ENCODE data around the gene IP6K1. TPM values are rescaled to one million over a fixed set of nuclear protein-coding genes. Genes with fewer than 3 reads are reported as not detected.

Gene IP6K1
- total RNA-seq, 1 experiment from 2014 or later: 32.2 TPM

DNA sequence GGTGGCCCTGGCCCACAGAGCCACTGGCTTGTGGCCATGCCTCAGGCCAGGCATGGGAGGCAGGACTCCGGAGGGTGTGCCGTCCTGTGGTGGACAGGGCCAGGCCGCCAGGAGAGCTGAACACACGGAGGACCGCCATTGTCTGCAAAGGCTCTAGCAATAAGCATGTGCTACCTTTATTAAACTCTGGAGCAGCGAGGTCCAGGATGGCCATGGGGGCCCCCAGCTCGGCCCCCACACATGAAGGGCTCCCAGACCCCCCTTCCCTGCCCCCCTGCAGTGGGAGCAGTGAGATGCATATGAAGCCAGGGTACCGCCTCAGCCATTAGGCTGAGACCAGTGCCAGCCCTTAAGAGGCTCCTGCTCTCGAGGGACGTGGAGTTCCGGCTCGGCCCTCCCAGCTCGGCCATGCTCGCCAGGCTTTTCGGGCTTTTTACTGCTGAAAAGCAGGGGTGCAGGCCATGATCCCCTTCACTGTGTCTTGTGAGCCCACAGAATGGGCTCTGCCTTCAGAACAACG lies 69.6 kb downstream of the IP6K1 start (continued):
- TF ChIP-seq, protein P1, sequence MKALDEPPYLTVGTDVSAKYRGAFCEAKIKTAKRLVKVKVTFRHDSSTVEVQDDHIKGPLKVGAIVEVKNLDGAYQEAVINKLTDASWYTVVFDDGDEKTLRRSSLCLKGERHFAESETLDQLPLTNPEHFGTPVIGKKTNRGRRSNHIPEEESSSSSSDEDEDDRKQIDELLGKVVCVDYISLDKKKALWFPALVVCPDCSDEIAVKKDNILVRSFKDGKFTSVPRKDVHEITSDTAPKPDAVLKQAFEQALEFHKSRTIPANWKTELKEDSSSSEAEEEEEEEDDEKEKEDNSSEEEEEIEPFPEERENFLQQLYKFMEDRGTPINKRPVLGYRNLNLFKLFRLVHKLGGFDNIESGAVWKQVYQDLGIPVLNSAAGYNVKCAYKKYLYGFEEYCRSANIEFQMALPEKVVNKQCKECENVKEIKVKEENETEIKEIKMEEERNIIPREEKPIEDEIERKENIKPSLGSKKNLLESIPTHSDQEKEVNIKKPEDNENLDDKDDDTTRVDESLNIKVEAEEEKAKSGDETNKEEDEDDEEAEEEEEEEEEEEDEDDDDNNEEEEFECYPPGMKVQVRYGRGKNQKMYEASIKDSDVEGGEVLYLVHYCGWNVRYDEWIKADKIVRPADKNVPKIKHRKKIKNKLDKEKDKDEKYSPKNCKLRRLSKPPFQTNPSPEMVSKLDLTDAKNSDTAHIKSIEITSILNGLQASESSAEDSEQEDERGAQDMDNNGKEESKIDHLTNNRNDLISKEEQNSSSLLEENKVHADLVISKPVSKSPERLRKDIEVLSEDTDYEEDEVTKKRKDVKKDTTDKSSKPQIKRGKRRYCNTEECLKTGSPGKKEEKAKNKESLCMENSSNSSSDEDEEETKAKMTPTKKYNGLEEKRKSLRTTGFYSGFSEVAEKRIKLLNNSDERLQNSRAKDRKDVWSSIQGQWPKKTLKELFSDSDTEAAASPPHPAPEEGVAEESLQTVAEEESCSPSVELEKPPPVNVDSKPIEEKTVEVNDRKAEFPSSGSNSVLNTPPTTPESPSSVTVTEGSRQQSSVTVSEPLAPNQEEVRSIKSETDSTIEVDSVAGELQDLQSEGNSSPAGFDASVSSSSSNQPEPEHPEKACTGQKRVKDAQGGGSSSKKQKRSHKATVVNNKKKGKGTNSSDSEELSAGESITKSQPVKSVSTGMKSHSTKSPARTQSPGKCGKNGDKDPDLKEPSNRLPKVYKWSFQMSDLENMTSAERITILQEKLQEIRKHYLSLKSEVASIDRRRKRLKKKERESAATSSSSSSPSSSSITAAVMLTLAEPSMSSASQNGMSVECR (CRISPR knock-in tag; IDR thresholded peaks at IDR 0.05; ENCODE audit: borderline replicate concordance): no peak
- TF ChIP-seq, protein P2, sequence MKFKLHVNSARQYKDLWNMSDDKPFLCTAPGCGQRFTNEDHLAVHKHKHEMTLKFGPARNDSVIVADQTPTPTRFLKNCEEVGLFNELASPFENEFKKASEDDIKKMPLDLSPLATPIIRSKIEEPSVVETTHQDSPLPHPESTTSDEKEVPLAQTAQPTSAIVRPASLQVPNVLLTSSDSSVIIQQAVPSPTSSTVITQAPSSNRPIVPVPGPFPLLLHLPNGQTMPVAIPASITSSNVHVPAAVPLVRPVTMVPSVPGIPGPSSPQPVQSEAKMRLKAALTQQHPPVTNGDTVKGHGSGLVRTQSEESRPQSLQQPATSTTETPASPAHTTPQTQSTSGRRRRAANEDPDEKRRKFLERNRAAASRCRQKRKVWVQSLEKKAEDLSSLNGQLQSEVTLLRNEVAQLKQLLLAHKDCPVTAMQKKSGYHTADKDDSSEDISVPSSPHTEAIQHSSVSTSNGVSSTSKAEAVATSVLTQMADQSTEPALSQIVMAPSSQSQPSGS (CRISPR knock-in tag; IDR thresholded peaks at IDR 0.05; ENCODE audit: borderline replicate concordance, low read depth): no peak
- TF ChIP-seq GRHL2 (CRISPR knock-in tag; IDR thresholded peaks at IDR 0.05; ENCODE audit: insufficient replicate concordance, severe bottlenecking): no peak
- no peak for TF ChIP-seq ESRRA (CRISPR knock-in tag; IDR thresholded peaks at IDR 0.05; ENCODE audit: borderline replicate concordance)
- TF ChIP-seq, protein P3, sequence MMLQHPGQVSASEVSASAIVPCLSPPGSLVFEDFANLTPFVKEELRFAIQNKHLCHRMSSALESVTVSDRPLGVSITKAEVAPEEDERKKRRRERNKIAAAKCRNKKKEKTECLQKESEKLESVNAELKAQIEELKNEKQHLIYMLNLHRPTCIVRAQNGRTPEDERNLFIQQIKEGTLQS (CRISPR knock-in tag; conservative IDR thresholded peaks at IDR 0.05): no peak
- no peak for TF ChIP-seq FOXK1 (CRISPR knock-in tag; IDR thresholded peaks at IDR 0.05)

DNA sequence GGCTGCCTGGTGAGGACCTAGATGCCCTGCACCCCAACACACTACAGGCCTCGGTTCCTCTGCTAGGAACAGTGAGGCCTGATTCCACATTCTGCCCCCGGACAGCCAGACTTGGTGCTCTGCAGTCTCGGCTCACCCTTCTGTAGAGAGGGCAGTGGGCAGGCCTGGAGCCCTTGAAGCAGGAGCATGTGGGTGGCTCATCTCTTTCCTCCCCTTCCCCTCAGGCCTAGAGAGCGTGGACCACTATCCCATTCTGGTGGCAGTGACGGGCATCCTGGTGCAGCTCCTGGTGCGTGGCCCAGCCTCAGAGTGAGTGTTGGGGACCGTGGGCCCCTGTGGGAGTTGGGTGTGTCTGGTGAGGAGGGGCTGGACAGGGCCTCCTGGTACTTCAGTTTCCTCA lies 70.2 kb downstream of the IP6K1 start:
- Mint-ChIP-seq H3K4me3 (no peak overlapping the region), H3K27ac (no peak overlapping the region), H3K4me1 (peaks cover 6% of the 10 kb centered on the region), H3K27me3 (ENCODE audit: low read depth) (no peaks in the 10 kb centered on the region), H3K9me3 (no peaks in the 10 kb centered on the region), H3K36me3 (peaks cover 5% of the 10 kb centered on the region)
- ChIA-PET CTCF (interaction anchor here (0.6 to 1.7 kb wide), 2 partner anchors 13 to 42 kb away, joined by 3 to 8 read pairs; no protein-coding TSS in a partner anchor), POLR2A (no interaction called here)
- DNase-seq (ENCODE audit: low spot score) (no peak), ATAC-seq (no peak)
- no peak for TF ChIP-seq GRHL2 (CRISPR knock-in tag; IDR thresholded peaks at IDR 0.05; ENCODE audit: insufficient replicate concordance, severe bottlenecking)
- TF ChIP-seq SOX15 (CRISPR knock-in tag; IDR thresholded peaks at IDR 0.05): no peak
- TF ChIP-seq, protein P3 (CRISPR knock-in tag; conservative IDR thresholded peaks at IDR 0.05): no peak
- TF ChIP-seq ZNF423 (CRISPR knock-in tag; IDR thresholded peaks at IDR 0.05): no peak
- TF ChIP-seq SMAD4 (CRISPR knock-in tag; IDR thresholded peaks at IDR 0.05): no peak
- TF ChIP-seq ZNF232 (CRISPR knock-in tag; IDR thresholded peaks at IDR 0.05): no peak
- TF ChIP-seq, protein P4, sequence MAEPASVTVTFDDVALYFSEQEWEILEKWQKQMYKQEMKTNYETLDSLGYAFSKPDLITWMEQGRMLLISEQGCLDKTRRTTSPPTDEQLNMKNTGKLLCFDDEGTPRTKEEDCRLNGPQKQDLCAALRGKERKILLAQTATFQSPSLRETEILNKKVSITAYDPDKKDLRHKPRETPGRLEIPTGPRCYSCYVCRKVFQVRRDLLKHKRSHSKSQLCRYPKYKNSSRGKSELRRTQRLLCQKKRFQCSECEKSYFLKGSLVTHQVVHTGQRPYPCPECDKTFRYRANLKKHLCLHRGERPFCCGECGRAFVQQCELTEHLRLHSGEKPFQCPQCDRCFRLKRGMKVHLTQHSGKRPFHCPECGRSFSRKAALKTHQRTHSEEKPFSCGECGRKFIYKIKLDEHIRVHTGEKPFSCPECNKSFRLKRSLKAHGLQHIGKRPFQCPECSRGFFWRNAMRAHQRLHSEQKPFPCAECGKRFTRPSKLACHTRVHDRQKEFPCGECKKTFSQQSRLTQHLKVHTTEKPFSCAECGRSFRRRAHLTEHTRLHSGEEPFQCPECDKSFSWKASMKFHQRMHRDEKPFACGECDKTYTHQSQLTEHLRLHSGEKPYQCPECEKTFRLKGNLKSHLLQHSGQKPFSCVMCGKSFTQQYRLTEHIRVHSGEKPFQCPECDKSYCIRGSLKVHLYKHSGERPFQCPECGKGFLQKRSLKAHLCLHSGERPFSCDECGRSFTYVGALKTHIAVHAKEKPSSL (CRISPR knock-in tag; conservative IDR thresholded peaks at IDR 0.05): no peak
- TF ChIP-seq, protein P5, sequence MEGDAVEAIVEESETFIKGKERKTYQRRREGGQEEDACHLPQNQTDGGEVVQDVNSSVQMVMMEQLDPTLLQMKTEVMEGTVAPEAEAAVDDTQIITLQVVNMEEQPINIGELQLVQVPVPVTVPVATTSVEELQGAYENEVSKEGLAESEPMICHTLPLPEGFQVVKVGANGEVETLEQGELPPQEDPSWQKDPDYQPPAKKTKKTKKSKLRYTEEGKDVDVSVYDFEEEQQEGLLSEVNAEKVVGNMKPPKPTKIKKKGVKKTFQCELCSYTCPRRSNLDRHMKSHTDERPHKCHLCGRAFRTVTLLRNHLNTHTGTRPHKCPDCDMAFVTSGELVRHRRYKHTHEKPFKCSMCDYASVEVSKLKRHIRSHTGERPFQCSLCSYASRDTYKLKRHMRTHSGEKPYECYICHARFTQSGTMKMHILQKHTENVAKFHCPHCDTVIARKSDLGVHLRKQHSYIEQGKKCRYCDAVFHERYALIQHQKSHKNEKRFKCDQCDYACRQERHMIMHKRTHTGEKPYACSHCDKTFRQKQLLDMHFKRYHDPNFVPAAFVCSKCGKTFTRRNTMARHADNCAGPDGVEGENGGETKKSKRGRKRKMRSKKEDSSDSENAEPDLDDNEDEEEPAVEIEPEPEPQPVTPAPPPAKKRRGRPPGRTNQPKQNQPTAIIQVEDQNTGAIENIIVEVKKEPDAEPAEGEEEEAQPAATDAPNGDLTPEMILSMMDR (IDR thresholded peaks at IDR 0.05): no peak
- TF ChIP-seq JUN (CRISPR knock-in tag; IDR thresholded peaks at IDR 0.05): no peak
- no peak for TF ChIP-seq PRRX2 (CRISPR knock-in tag; IDR thresholded peaks at IDR 0.05)
- TF ChIP-seq, protein P6, sequence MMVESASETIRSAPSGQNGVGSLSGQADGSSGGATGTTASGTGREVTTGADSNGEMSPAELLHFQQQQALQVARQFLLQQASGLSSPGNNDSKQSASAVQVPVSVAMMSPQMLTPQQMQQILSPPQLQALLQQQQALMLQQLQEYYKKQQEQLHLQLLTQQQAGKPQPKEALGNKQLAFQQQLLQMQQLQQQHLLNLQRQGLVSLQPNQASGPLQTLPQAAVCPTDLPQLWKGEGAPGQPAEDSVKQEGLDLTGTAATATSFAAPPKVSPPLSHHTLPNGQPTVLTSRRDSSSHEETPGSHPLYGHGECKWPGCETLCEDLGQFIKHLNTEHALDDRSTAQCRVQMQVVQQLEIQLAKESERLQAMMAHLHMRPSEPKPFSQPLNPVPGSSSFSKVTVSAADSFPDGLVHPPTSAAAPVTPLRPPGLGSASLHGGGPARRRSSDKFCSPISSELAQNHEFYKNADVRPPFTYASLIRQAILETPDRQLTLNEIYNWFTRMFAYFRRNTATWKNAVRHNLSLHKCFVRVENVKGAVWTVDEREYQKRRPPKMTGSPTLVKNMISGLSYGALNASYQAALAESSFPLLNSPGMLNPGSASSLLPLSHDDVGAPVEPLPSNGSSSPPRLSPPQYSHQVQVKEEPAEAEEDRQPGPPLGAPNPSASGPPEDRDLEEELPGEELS (CRISPR knock-in tag; IDR thresholded peaks at IDR 0.05): no peak
- no peak for TF ChIP-seq GABPB1 (CRISPR knock-in tag; IDR thresholded peaks at IDR 0.05)
